Motor neuron (in vitro differentiated cells): ENCODE data around the gene DMRT2. TPM values are rescaled to one million over a fixed set of nuclear protein-coding genes. Genes with fewer than 3 reads are reported as not detected.

Experiments
- ATAC-seq, 8 experiments: fragments of 200-7000 bp; cut with Tn5 transposase; replicated peaks in 6 of 8; 2 replicates each; pipeline ENCODE4 v1.8.0; 2021; ENCODE audit warnings: mild to moderate bottlenecking in 8 of 8, moderate library complexity in 8 of 8
- H3K27ac ChIP-seq, 2 donors: fragments of 250-450 bp; sonication (Bioruptor Pico); 2 replicates each; pipeline ENCODE4 v1.9.0; 2021; ENCODE audit warnings: antibody characterized with exemption in 2 of 2, mild to moderate bottlenecking in 2 of 2, moderate library complexity in 1 of 2
- H3K4me1 ChIP-seq, 2 donors: fragments of 250-450 bp; sonication (Bioruptor Pico); replicated peaks in 1 of 2; 2 replicates each; pipeline ENCODE4 v1.6.1; 2021; ENCODE audit warnings: antibody characterized with exemption in 2 of 2, mild to moderate bottlenecking in 2 of 2, moderate library complexity in 1 of 2
- H3K4me3 ChIP-seq, 5 donors: fragments of 250-450 bp; sonication (Bioruptor Pico); 2 replicates each; pipeline ENCODE4 v1.9.0; 2021; ENCODE audit warnings: antibody characterized with exemption in 5 of 5, mild to moderate bottlenecking in 5 of 5, moderate library complexity in 4 of 5
- WGBS, 10 experiments: fragments of 450-650 bp; shearing (Covaris generic); methylation state at CpG; one replicate each; pipeline ENCODE4 v1.0.0; 2022; 5-methylcytosine and 5-hydroxymethylcytosine counted together
- in situ Hi-C, 9 experiments: fragments of 400-800 bp; cut with MboI; loops; one replicate each; pipeline ENCODE4 v1.15.0; 2021; ENCODE audit warnings: low sequenced_read_pairs in 9 of 9, low pct_unique_long_range_greater_than_20kb in 2 of 9; ENCODE audit not compliant: unreplicated experiment in 9 of 9
- total RNA-seq, 8 experiments: library from RNA; unstranded; fragments of 300-600 nt; gene quantifications; 2 replicates each; pipeline versions ENCODE4 v1.2.3 to v1.2.4, GENCODE V29; 2022

Gene DMRT2
- total RNA-seq, 8 experiments from 2014 or later: 0.05 to 57.3 (median 0.60) TPM

DNA sequence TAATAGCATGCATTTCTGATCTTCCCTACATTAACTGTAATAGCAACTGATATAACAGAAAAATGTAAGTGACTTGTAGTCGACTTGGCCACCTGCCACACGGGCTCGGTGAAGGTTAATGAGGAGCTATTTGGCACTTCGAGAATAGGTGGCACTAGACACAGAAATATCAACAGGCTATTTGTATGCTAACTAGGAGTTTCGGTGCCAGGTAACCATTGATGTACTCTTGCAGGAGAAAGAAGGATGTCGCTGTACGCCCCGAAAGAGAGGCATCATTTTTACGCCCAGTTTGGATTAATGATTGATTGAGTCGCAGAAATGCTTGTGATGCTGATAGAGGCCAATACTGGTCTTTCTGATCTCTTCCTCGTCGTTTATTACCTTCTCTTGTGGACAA, 516 bp upstream of the DMRT2 start:
- Histone ChIP-seq H3K4me1 (peaks cover 0 to 3% of the 10 kb centered on the region in 2 donors), H3K27ac (no peak overlapping the region), H3K4me3 (peak overlapping the region in 3 of 5 donors; percentile 3 to 40 (median 34))
- ATAC-seq: no peak
- in situ Hi-C loops: no loop called here
- WGBS, 10 experiments: 1 to 76% (median 10%) methylated on average over 4 to 11 of the region's 12 CpGs; no CpG with 5 or more reads in 1 of the 10 experiments

DNA sequence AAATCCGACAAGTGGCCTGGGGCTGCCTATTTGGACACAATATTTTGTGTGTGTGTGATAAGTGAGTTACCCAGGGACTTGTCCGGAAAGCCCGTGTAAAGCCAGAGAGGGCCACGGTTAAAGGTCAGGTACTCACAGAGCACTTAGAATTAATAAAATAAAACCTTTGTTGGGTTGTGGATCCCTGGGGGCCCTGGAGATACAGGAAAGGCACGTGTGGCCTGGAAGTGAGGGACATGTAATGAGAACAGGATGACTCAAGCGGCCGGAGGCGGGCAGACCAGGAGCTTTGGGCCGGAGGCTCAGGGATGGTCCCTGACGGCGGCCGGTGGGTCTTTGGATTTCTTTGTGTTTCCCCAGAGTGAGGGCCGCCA, 1.0 kb downstream of the DMRT2 start:
- H3K4me3 ChIP-seq: peak overlapping the region; percentile 32 to 44 (median 35)
- H3K27ac ChIP-seq: no peak overlapping the region
- 0 to 80% (median 17%) methylated on average over 1 to 8 of the region's 13 CpGs; no CpG with 5 or more reads in 2 of the 10 experiments for WGBS, 10 experiments
- in situ Hi-C loops: no loop called here
- peak in 1 of 8 experiments; percentile 0 for ATAC-seq
- peaks cover 0 to 3% of the 10 kb centered on the region in 2 donors for H3K4me1 ChIP-seq

DNA sequence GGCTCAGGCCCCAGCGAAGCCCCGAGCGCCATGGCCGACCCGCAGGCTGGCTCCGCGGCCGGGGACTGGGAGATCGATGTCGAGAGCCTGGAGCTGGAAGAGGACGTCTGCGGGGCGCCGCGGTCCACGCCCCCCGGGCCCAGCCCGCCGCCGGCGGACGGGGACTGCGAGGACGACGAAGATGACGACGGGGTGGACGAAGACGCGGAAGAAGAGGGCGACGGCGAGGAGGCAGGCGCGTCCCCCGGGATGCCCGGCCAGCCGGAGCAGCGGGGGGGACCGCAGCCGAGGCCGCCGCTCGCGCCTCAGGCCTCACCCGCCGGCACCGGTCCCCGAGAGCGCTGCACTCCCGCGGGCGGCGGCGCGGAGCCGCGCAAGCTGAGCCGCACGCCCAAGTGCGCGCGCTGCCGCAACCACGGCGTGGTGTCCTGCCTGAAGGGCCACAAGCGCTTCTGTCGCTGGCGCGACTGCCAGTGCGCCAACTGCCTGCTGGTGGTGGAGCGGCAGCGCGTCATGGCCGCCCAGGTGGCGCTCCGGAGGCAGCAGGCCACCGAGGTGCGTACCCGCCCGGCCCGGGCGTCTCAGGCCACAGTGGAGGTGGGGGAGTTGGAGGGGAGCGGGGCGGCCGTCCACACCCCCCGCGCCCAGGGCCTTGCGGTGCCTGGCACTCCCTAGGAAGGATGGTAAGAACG, 1.6 kb downstream of the DMRT2 start:
- 0 to 10% (median 3%) methylated on average over 1 to 12 of the region's 90 CpGs; no CpG with 5 or more reads in 6 of the 10 experiments for WGBS, 10 experiments
- Histone ChIP-seq H3K27ac (no peak overlapping the region), H3K4me1 (peaks cover 0 to 3% of the 10 kb centered on the region in 2 donors), H3K4me3 (peak overlapping the region; percentile 32 to 44 (median 35))
- in situ Hi-C loops: no loop called here
- ATAC-seq: peak in 6 of 8 experiments; percentile 11 to 73 (median 50)

DNA sequence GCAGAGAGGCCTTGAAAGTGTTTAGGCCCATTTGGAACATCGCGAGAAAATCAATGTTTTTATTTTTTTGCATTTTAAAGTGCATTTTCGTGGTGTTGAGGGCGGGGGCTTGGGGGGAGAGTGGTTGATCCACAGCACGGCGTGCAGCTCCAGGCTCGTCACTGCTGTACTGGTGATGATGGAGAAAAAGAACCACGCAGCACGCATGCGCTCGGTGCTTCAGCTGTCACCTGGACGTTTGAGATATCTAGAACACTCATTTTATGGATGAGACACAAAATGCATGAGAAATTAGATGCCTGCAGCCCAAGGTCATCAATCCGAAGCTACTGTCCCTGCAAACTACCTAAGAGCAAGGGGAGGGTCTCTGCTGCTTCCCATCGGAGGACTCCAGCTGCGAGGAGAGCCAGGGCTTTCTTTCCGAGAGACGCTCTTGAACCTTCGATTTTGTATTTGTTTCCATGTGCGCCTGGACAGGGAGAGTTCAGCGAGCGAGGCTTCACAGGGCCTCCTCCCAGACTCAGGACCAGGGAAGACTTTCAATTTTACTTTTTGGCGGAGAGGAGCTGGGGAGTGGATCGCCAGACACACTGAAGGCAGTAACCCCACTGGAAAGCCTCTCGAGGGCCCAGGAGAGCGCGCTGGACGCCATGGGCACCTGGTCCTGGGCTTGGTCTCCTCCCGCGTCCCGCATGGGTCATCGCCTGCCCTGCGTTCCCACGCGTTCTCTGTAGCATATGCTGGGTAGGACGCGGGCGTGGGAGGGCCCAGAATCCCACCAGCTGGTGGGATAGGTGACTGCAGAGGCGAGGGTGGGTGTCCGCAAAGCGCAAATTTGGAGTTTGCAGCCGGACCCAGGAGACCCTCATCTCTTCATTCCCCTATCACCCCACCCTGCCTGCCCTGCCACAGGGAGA, 2.5 kb downstream of the DMRT2 start:
- in situ Hi-C loops: no loop called here
- peaks cover 0 to 3% of the 10 kb centered on the region in 2 donors for H3K4me1 ChIP-seq
- H3K27ac ChIP-seq: no peak overlapping the region
- WGBS, 10 experiments: 3 to 82% (median 36%) methylated on average over 5 to 21 of the region's 41 CpGs; no CpG with 5 or more reads in 2 of the 10 experiments
- H3K4me3 ChIP-seq: peak overlapping the region; percentile 32 to 44 (median 35)
- no peak for ATAC-seq

DNA sequence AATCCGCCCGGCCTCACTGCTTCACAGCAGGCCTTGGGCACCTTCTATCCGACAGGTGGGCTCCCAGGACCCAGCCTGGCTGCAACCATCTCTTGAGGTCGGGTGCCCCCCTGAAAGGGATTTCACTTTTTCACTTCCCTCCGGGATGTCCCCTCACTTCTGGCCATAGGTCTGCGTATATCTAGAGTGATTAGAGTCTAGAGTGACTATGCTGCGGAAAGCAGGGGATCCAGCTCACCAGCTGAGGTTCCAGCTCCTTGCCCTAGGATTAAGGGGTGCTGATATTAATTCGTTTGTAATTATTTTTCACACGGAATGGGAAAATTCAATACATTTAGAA, 3.1 kb downstream of the DMRT2 start:
- H3K27ac ChIP-seq: no peak overlapping the region
- H3K4me1 ChIP-seq: peaks cover 0 to 3% of the 10 kb centered on the region in 2 donors
- no peak overlapping the region for H3K4me3 ChIP-seq
- ATAC-seq: no peak
- 0 to 79% (median 21%) methylated on average over 1 to 6 of the region's 9 CpGs; no CpG with 5 or more reads in 3 of the 10 experiments for WGBS, 10 experiments
- in situ Hi-C loops: no loop called here

DNA sequence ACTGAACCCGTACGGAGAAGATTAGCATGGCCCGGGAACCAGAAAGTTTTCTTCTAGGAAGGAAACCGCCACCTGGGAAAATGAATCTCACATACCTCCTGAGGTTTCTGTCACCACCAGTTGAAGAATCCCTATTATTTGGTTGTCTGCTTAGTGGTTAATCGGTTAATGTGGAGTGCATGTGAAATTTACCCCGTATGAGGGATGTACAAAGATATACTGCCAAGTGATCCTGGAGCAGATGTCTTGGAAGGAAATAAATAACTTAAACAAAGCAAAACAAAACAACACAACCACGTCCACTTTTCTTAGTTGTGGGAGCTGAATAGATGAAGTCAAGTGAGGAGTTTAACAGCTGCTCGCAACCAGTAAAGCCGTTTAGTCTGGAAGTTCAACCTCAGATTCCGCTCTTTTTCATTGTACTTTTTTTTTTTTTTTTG, 3.8 kb downstream of the DMRT2 start:
- no peak for ATAC-seq
- Histone ChIP-seq H3K27ac (no peak overlapping the region), H3K4me1 (peaks cover 0 to 3% of the 10 kb centered on the region in 2 donors), H3K4me3 (no peak overlapping the region)
- in situ Hi-C loops: no loop called here
- 9 to 84% (median 44%) methylated on average over 3 to 10 of the region's 10 CpGs; no CpG with 5 or more reads in 1 of the 10 experiments for WGBS, 10 experiments

DNA sequence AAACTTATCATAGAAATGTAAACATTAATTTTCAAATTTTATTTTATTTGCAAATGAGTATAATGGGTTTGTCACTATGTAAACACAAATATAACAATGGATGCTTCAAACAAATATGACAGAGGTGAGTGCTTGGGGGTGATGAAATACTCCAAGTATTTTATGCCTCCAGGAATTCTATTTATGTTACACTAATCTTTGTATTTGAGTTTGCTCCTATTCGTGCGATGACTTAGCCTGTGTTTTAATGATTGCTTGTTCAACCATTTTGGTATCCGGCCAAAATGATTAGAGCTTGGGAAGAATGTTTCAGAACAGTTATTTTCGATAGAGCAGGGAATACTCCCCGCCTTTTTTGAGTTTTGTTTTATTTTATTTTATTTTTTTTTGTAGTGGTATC, 5.0 kb downstream of the DMRT2 start:
- no peak for ATAC-seq
- in situ Hi-C loops: no loop called here
- peaks cover 0 to 3% of the 10 kb centered on the region in 2 donors for H3K4me1 ChIP-seq
- H3K4me3 ChIP-seq: no peak overlapping the region
- no peak overlapping the region for H3K27ac ChIP-seq
- 34 to 92% (median 74%) methylated on average over 3 to 5 of the region's 5 CpGs for WGBS, 10 experiments

DNA sequence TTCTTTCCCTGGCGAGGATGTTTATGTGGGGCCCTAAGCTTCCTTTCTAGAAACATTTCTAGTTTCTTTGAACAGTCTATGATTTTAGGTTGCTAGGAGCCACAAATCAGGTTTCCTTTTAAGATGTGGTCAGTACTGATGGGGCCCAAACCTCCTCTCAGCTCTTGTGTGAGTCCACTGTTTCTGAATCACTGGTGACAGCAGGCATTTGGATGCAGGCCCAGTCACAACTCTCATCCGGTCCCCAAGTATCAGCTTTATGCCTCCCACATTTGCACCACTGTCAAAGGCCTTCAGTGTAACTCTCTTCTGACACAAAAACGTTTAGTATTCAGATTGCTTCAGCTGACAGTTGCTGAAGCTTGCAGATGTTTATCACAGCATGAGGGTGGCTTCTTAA, 7.8 kb downstream of the DMRT2 start:
- peak in 1 of 8 experiments; percentile 7 for ATAC-seq
- in situ Hi-C loops: no loop called here
- 0 to 53% (median 50%) methylated on average over 1 to 3 of the region's 3 CpGs; no CpG with 5 or more reads in 3 of the 10 experiments for WGBS, 10 experiments
- Histone ChIP-seq H3K4me1 (no peaks in the 10 kb centered on the region), H3K27ac (no peak overlapping the region), H3K4me3 (no peak overlapping the region)

DNA sequence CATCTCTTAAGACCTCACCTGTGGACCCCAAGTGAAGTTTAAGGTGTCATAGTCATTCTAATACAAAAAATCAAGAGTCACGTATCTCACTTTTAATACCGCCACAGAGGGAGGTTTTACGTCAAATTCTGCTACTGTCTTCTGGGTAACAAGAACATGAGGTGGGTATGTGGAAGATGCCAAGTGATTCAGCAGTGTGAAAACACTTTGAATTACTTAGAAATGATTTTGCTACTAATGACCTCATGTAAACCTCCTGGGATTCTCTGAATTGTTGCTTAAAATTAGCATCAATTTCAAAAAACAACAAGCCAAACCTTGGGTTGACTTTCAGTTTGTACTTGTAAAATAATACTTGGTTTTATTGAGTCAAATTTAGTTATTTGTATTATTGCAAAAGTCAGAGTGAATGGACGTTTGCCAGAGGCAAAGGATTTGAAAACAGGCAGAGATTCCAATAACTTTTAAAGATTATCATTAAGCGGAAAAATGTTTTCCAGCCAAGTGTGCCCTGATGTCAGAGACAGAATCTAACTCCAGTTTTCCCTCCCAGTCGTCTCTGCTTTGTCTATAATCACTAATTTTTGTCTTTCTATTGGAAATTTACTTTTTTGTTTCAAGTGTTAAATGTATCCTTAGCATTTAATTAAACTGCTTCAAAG, 8.8 kb downstream of the DMRT2 start:
- 0 to 87% (median 73%) methylated on average over 1 to 6 of the region's 6 CpGs for WGBS, 10 experiments
- no peaks in the 10 kb centered on the region for H3K4me1 ChIP-seq
- peak in 1 of 8 experiments; percentile 9 for ATAC-seq
- no peak overlapping the region for H3K27ac ChIP-seq
- no peak overlapping the region for H3K4me3 ChIP-seq
- in situ Hi-C loops: no loop called here

DNA sequence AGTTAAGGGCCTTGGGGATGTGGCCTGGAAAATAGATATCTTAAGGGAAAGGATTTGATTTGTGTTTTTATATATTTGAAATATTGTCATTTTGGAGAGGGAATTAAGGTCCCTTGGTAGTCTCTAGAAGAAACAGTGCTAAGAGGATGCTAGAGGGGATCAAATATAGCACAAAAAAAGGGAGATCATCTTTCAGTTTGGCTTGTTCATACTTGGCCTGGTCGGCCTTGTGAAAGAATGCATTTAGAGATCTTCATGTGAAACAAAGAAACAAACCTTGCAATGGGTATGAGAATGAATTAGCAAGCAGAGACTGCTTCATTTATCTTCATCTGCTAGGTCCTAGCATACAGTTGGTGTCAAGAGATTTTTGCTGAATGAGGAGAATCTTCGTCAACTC, 15.0 kb downstream of the DMRT2 start:
- H3K4me3 ChIP-seq: no peak overlapping the region
- no peak for ATAC-seq
- H3K27ac ChIP-seq: no peak overlapping the region
- 0 to 88% (median 59%) methylated on average over 1 to 2 of the region's 2 CpGs; no CpG with 5 or more reads in 1 of the 10 experiments for WGBS, 10 experiments
- in situ Hi-C loops: no loop called here
- no peaks in the 10 kb centered on the region for H3K4me1 ChIP-seq

DNA sequence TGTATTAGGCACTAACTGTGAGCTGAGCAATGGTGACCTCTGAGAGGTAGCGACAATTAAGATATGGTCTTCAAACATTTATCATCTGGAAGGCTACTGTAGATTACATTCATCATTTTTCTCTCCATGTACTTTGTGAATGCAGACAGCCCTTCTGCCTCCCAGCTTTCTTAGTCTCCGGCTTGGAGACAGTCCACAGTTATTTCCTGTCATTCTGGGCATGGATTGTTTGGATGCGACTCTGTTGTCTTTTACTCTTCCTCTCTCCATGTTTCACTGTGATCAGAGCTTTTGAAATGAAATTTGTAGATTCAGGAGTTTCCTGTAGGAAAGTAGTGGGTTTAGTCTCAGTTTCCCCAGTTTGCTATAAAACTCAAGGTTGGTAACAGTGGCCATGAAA, 20.5 kb downstream of the DMRT2 start:
- Histone ChIP-seq H3K27ac (no peak overlapping the region), H3K4me1 (no peaks in the 10 kb centered on the region), H3K4me3 (no peak overlapping the region)
- ATAC-seq: no peak
- 7 to 100% (median 88%) methylated on average over 1 to 3 of the region's 3 CpGs; no CpG with 5 or more reads in 3 of the 10 experiments for WGBS, 10 experiments
- in situ Hi-C loops: no loop called here

DNA sequence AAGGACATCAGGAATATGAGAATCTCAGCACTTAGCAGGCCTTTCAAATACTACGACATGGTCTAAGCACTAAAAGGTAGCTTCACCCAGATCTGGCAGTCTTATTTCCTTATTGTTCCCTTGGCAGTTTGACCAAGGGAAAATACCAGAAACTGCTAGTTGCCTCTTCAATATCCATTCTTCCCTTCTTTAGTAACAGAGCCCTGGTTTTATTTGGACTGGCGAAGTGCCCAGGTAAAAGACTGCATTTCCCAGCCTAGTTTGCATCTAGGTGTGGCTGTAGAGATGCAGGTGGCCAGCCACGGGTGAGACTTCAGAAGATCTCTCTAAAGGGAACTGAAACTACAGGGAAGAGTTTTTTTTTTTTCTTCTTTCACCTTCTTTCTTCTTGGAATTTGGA, 21.6 kb downstream of the DMRT2 start:
- 0 to 78% (median 60%) methylated on average over 1 to 3 of the region's 3 CpGs; no CpG with 5 or more reads in 1 of the 10 experiments for WGBS, 10 experiments
- Histone ChIP-seq H3K4me3 (no peak overlapping the region), H3K4me1 (no peaks in the 10 kb centered on the region), H3K27ac (no peak overlapping the region)
- in situ Hi-C loops: no loop called here
- ATAC-seq: peak in 2 of 8 experiments; percentile 53 to 67

DNA sequence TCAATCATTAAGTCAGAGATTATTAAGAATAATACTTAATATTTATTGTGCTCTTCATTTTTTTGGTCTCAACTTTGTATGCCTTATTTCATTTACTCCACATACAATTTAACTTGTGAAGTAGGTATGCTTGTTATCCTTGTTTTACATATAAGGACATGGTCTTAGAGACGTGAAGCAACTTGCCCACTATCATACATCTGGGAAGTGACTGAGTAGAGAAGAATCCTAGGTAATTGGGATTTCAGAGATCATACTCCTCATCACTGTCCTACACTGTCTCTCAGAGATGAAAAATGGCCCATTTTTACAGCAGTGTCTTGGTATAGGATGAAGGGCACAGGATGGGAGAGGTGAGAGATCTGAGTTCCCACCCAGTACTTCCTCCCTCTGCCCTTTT, 23.3 kb downstream of the DMRT2 start:
- Histone ChIP-seq H3K4me3 (no peak overlapping the region), H3K27ac (no peak overlapping the region), H3K4me1 (no peaks in the 10 kb centered on the region)
- in situ Hi-C loops: no loop called here
- 20 to 100% (median 80%) methylated on average over 1 of the region's 1 CpG; no CpG with 5 or more reads in 5 of the 10 experiments for WGBS, 10 experiments
- ATAC-seq: no peak
